Astrocyte (in vitro differentiated cells and primary cell): ENCODE data around the gene BCAR3. TPM values are rescaled to one million over a fixed set of nuclear protein-coding genes. Genes with fewer than 3 reads are reported as not detected.
A peak's percentile ranks its signal among the peaks of the same experiment; 100 is the strongest.

Experiments
- DNase-seq: peaks from one replicate; pipeline ENCODE4 v3.0.0-alpha.2; 2010; ENCODE audit warnings: low read depth
- FAIRE-seq: peaks from 2 replicates; lab custom pipeline; 2011; peaks lifted over from hg19 to GRCh38; lab: Jason Lieb, UNC
- H2AFZ ChIP-seq: 2 replicates; pipeline ENCODE4 v1.6.0; 2012; ENCODE audit warnings: low read depth, low read length, inconsistent platforms
- H3K27ac ChIP-seq: 2 replicates; pipeline ENCODE4 v1.5.1; 2011; ENCODE audit warnings: low read depth, low read length, inconsistent platforms
- H3K27me3 ChIP-seq: 2 replicates; pipeline ENCODE4 v1.6.0; 2011; ENCODE audit warnings: low read length, inconsistent platforms; ENCODE audit not compliant: insufficient read depth
- H3K36me3 ChIP-seq: 2 replicates; pipeline ENCODE4 v1.5.1; 2011; ENCODE audit warnings: low read length, inconsistent platforms; ENCODE audit not compliant: insufficient read depth
- H3K4me1 ChIP-seq: 2 replicates; pipeline ENCODE4 v1.5.1; 2011; ENCODE audit warnings: low read length, inconsistent platforms; ENCODE audit not compliant: insufficient read depth
- H3K4me2 ChIP-seq: 2 replicates; pipeline ENCODE4 v1.6.0; 2012; ENCODE audit warnings: low read length, inconsistent platforms
- H3K4me3 ChIP-seq: 2 replicates; pipeline ENCODE4 v1.5.1; 2011; ENCODE audit warnings: low read depth, mild to moderate bottlenecking, low read length, inconsistent platforms; ENCODE audit not compliant: insufficient read depth
- H3K79me2 ChIP-seq: 2 replicates; pipeline ENCODE4 v1.6.0; 2012; ENCODE audit warnings: mild to moderate bottlenecking, low read length, inconsistent platforms; ENCODE audit not compliant: insufficient read depth
- H3K9ac ChIP-seq: 2 replicates; pipeline ENCODE4 v1.6.0; 2012; ENCODE audit warnings: mild to moderate bottlenecking, low read length, inconsistent platforms
- H3K9me3 ChIP-seq: 2 replicates; pipeline ENCODE4 v1.5.1; 2012; ENCODE audit warnings: low read depth, mild to moderate bottlenecking, low read length, inconsistent platforms; ENCODE audit not compliant: insufficient read depth
- H4K20me1 ChIP-seq: 2 replicates; pipeline ENCODE4 v1.6.0; 2012; ENCODE audit warnings: low read length, inconsistent platforms; ENCODE audit not compliant: insufficient read depth
- H3K27ac Mint-ChIP-seq: one replicate; pipeline ENCODE4 v1.8.0; 2021; ENCODE audit warnings: mild to moderate bottlenecking, mixed read lengths; ENCODE audit not compliant: unreplicated experiment
- H3K27me3 Mint-ChIP-seq: one replicate; pipeline ENCODE4 v1.8.0; 2021; ENCODE audit warnings: low read depth, mixed read lengths; ENCODE audit not compliant: unreplicated experiment
- H3K36me3 Mint-ChIP-seq: one replicate; pipeline ENCODE4 v1.8.0; 2021; ENCODE audit warnings: low read depth, mixed read lengths; ENCODE audit not compliant: unreplicated experiment
- H3K4me1 Mint-ChIP-seq: one replicate; pipeline ENCODE4 v1.8.0; 2021; ENCODE audit warnings: low read depth, mixed read lengths; ENCODE audit not compliant: unreplicated experiment
- H3K4me3 Mint-ChIP-seq: one replicate; pipeline ENCODE4 v1.8.0; 2021; ENCODE audit warnings: mild to moderate bottlenecking, moderate library complexity, mixed read lengths; ENCODE audit not compliant: unreplicated experiment
- H3K9me3 Mint-ChIP-seq: one replicate; pipeline ENCODE4 v1.8.0; 2021; ENCODE audit warnings: mild to moderate bottlenecking, mixed read lengths; ENCODE audit not compliant: unreplicated experiment
- EZH2 ChIP-seq: IDR thresholded peaks from 2 replicates; pipeline ENCODE4 v1.6.1; 2012; ENCODE audit warnings: mild to moderate bottlenecking, low read length, inconsistent platforms; ENCODE audit not compliant: insufficient read depth
- total RNA-seq: library from RNA; stranded (reverse); gene quantifications from 2 replicates; pipeline ENCODE4 v1.2.1, GENCODE V29; 2021
- TF ChIP-seq, protein P1 (sequence below): IDR thresholded peaks from 2 replicates; pipeline ENCODE4 v1.5.1; 2011; ENCODE audit warnings: low read depth, mild to moderate bottlenecking, inconsistent platforms, low read length, moderate library complexity; ENCODE audit not compliant: insufficient read depth

BCAR3 gene
- total RNA-seq, 1 donor from 2014 or later: 30.0 TPM

DNA sequence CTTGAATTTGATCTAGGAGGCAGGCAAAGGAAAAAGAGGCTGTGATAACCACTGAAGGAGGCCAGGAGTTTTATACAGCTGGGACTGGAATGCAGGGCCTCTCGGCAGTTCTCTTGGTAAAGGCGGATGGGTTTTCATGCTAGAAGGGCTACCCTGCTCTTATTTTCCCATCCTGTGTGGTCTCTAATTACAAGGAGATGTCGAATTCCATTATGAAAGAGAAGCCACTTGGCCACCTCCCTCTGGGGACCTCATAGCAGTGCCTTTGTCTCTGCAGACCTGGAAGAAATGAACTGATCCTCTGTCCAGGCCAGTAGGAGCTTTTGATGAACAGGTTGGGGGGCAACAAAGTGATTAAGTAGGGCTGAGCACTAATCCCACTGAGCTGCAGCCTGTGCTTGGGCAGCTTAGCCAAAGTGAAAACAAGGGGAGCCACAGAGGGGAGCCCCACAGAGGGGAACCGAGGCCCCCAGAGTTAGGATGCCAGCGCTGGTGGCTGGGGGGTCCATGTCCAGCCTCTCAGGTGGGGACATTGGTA, 42.2 kb upstream of the BCAR3 start:
- Mint-ChIP-seq H3K36me3 (peaks cover 1% of the 10 kb centered on the region), H3K4me3 (no peak overlapping the region), H3K27ac (peak overlapping the region; percentile 95), H3K9me3 (no peaks in the 10 kb centered on the region), H3K4me1 (peaks cover 18% of the 10 kb centered on the region), H3K27me3 (no peaks in the 10 kb centered on the region)
- Histone ChIP-seq H3K79me2 (no peaks in the 10 kb centered on the region), H4K20me1 (no peaks in the 10 kb centered on the region), H3K9ac (no peak overlapping the region), H3K27me3 (no peaks in the 10 kb centered on the region), H3K4me3 (no peak overlapping the region), H3K27ac (no peak overlapping the region), H3K36me3 (no peaks in the 10 kb centered on the region), H3K4me1 (peaks cover 14% of the 10 kb centered on the region), H2AFZ (peak overlapping the region; percentile 77), H3K4me2 (peak overlapping the region; percentile 46), H3K9me3 (no peaks in the 10 kb centered on the region)
- no peak for TF ChIP-seq EZH2
- TF ChIP-seq, protein P1, sequence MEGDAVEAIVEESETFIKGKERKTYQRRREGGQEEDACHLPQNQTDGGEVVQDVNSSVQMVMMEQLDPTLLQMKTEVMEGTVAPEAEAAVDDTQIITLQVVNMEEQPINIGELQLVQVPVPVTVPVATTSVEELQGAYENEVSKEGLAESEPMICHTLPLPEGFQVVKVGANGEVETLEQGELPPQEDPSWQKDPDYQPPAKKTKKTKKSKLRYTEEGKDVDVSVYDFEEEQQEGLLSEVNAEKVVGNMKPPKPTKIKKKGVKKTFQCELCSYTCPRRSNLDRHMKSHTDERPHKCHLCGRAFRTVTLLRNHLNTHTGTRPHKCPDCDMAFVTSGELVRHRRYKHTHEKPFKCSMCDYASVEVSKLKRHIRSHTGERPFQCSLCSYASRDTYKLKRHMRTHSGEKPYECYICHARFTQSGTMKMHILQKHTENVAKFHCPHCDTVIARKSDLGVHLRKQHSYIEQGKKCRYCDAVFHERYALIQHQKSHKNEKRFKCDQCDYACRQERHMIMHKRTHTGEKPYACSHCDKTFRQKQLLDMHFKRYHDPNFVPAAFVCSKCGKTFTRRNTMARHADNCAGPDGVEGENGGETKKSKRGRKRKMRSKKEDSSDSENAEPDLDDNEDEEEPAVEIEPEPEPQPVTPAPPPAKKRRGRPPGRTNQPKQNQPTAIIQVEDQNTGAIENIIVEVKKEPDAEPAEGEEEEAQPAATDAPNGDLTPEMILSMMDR: no peak
- FAIRE-seq (no peak), DNase-seq (no peak)

DNA sequence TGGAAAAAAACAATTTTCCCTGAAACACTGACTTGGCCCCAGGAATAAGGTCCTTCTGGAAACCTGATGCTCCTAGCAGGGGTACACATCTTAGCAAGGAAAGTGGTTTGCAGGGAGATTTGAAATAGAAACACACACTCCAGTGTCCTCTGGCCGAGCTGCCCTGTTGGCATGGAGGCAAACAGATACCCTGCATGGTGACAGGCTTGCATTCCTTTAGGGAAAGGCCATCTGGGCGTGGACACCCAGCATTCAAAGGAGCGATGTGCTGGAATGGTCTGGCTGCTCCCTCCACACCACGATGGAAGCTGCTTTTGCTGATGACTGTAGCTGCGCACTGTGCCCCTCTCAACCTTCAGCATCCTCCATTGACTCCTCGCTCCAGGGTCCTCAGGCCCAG, 41.5 kb upstream of the BCAR3 start:
- peaks cover 18% of the 10 kb centered on the region for H3K4me1 Mint-ChIP-seq
- no peaks in the 10 kb centered on the region for H3K27me3 Mint-ChIP-seq
- H3K36me3 ChIP-seq: no peaks in the 10 kb centered on the region
- peak overlapping the region; percentile 6 for H3K4me3 Mint-ChIP-seq
- DNase-seq (no peak), FAIRE-seq (no peak)
- peaks cover 14% of the 10 kb centered on the region for H3K4me1 ChIP-seq
- H3K27me3 ChIP-seq: no peaks in the 10 kb centered on the region
- no peaks in the 10 kb centered on the region for H3K79me2 ChIP-seq
- H3K9ac ChIP-seq: peak overlapping the region; percentile 44
- H3K27ac ChIP-seq: peak overlapping the region; percentile 30
- peak overlapping the region; percentile 77 for H2AFZ ChIP-seq
- H3K9me3 Mint-ChIP-seq: no peaks in the 10 kb centered on the region
- H3K27ac Mint-ChIP-seq: peak overlapping the region; percentile 95
- H3K36me3 Mint-ChIP-seq: peaks cover 1% of the 10 kb centered on the region
- no peaks in the 10 kb centered on the region for H3K9me3 ChIP-seq
- H4K20me1 ChIP-seq: no peaks in the 10 kb centered on the region
- peak overlapping the region; percentile 46 for H3K4me2 ChIP-seq
- TF ChIP-seq, protein P1: no peak
- TF ChIP-seq EZH2: no peak
- no peak overlapping the region for H3K4me3 ChIP-seq
